Mesenteric fat pad (tissue), 1 donor: ENCODE measurements around the gene WNT10A. TPM values are rescaled to one million over a fixed set of nuclear protein-coding genes. Genes with fewer than 3 reads are reported as not detected.

ENCODE experiments used
- DNase-seq: peaks from one replicate; pipeline ENCODE4 v3.0.0-alpha.2; 2020; ENCODE audit warnings: low spot score
- total RNA-seq: library from RNA; stranded (reverse); fragmentation: NEBNext Ultra II Directional; extraction: Animal tissue kit (Norgen Biotek cat#: 25700); gene quantifications from one replicate; pipeline ENCODE4 v1.2.1, GENCODE V29; 2021
- donor health status: DM: yes; HTN: yes; CAD: no.

WNT10A gene
- total RNA-seq, 1 donor from 2014 or later = not detected

GRCh38 chr2:218857371-218858137, 23.1 kb upstream of the WNT10A start:
- no peak for DNase-seq

- DNase-seq = no peak
Measured at GRCh38 chr2:218858138-218858445, 22.6 kb upstream of the WNT10A start.

- no peak for DNase-seq
Measured at GRCh38 chr2:218858671-218859555, 21.7 kb upstream of the WNT10A start.

- DNase-seq = no peak
Measured at GRCh38 chr2:218859556-218859987, 21.1 kb upstream of the WNT10A start, which contains the start of gene WNT6. Gene WNT6, plus strand, starts transcription at chr2:218859805. Its CDS starts 233 bp downstream, at chr2:218860038.

GRCh38 chr2:218859988-218860831, 20.4 kb upstream of the WNT10A start:
- no peak for DNase-seq

- DNase-seq = no peak
Measured at GRCh38 chr2:218860950-218861381, 19.7 kb upstream of the WNT10A start.

- DNase-seq = no peak
Measured at GRCh38 chr2:218861645-218862318, 18.9 kb upstream of the WNT10A start.

GRCh38 chr2:218863021-218863520, 17.6 kb upstream of the WNT10A start:
- DNase-seq = no peak

- DNase-seq = no peak
Measured at GRCh38 chr2:218865396-218865795, 15.3 kb upstream of the WNT10A start.

GRCh38 chr2:218865999-218866398, 14.7 kb upstream of the WNT10A start:
- DNase-seq = no peak

GRCh38 chr2:218867900-218868299, 12.8 kb upstream of the WNT10A start:
- no peak for DNase-seq

- no peak for DNase-seq
Measured at GRCh38 chr2:218869064-218869463, 11.6 kb upstream of the WNT10A start.

- DNase-seq = no peak
Measured at GRCh38 chr2:218870984-218871344, 9.7 kb upstream of the WNT10A start.

- no peak for DNase-seq
Measured at GRCh38 chr2:218871345-218872302, 9.0 kb upstream of the WNT10A start.

- DNase-seq = no peak
Measured at GRCh38 chr2:218872645-218873358, 7.8 kb upstream of the WNT10A start.

GRCh38 chr2:218873359-218874194, 7.1 kb upstream of the WNT10A start:
- DNase-seq = no peak

- no peak for DNase-seq
Measured at GRCh38 chr2:218875692-218876246, 4.9 kb upstream of the WNT10A start.
